NCI-H774 (cell line): Measurements from ENCODE around the gene SMIM24.

Experiments
- DNase-seq: peaks from one replicate; lab custom pipeline; 2025; lab: John Stamatoyannopoulos, UW

SMIM24 gene

GRCh38 chr19:3497757-3498520 lies 17.6 kb upstream of the SMIM24 start:
- no peak for DNase-seq

- DNase-seq, result no peak
These were observed 16.3 kb upstream of the SMIM24 start for GRCh38 chr19:3496392-3497273.

DNA sequence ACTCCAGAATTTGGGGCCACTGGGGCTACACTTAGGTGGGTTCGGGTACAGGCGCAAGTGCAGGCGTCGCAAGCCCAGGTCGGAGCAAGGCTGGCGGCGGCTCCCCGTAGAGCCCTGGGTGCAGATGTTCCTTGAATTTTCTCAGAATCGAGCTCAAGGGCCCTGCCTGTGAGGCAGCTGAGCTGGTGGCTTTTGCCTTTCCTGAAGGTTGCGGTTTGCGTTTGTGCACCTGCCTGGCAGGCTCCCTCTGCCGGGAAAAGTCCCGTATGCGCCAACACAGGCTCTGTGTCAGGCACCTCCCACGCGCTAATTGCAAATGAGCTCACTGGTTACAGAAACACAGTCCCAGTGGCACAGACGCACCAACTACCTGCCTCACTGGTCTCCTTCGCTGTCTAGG lies 14.2 kb upstream of the SMIM24 start:
- DNase-seq, result no peak

- DNase-seq, result no peak
These were observed 13.7 kb upstream of the SMIM24 start for GRCh38 chr19:3494051-3494450.

GRCh38 chr19:3493651-3494050 lies 13.3 kb upstream of the SMIM24 start:
- no peak for DNase-seq

DNA sequence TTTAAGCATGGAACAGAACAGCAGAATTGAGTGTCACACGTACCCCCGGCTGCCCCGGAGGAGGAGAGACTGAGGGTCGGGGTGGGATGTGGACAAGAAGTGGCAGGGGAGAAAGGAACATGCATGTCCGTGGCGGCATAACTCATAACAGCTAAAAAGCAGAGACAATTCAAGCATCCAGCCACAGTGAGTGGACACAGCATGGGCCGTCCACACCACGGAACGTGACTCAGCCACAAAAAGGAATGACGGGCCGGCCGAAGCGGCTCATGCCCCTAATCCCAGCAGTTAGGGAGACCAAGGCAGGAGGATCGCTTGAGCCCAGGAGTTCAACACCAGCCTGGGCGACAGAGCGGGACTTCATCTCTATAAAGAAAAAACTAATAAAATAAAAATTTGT lies 12.6 kb upstream of the SMIM24 start:
- no peak for DNase-seq

DNA sequence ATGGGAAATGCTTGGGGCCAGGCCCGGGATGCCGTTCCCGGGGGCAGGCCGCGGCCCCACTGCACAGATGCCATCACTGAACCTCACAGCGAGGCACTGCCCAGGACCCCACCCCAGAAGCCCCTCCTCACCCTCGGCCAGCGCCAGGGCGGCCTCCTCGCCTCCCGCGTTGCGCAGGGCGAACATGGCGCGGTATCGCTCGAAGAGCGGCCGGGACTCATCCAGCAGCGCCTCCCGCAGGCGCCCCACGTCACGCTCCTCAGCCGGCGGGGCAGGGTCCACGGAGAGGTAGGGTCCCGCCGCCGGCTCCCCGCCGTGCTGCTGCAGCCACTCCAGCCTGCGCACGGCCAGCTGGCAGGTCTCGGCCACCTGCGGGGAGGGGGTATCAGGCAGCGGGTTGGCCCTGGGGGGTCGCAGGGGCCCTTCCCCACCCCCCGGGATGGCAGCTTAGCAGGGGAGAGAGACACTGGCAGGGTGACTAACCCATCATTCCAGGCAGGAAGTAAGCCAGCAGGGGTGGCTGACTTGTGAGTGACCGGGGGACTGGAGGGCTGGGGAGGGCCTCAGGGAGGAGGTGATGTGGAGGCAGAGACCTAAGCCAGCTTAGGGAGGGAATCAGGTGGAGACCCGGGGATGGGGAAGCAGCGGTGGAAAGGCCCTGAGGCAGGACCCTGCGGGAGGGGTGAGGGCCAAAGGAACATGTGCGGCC lies 12.0 kb upstream of the SMIM24 start:
- DNase-seq, result no peak

DNA sequence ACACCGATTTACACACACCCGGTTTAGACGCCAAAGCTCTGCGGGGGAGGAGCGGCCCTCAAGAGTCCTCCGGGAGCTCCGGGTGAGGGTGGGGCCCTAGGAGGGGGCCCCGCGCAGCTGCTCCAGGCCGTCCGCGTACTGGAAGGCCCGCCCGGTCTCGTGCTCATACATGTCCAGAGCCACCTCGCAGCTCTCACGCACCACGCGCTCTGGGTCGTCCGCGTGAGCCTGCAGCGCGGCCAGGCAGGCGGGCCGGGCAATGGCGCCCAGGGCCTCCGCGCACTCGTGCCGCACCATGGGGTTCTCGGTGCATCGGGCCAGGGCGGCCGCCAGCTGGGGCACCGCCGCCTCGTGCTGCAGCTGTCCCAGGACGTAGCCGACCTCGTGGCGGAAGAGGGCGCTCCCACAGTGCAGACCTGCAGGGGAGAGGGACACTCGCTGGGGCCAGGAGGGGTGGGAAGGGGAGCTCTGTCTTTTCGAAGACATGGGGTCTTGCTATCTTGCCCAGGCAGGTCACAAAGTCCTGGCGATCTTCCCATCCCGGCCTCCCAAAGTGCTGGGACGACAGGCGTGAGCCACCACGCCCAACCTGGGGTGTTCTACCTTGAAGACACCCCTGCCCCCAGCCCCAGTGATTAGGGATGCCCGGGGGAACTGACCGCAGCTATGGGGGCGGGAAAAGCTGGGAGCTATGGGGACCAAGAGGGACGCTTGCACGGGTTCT lies 11.2 kb upstream of the SMIM24 start:
- DNase-seq, result no peak

DNA sequence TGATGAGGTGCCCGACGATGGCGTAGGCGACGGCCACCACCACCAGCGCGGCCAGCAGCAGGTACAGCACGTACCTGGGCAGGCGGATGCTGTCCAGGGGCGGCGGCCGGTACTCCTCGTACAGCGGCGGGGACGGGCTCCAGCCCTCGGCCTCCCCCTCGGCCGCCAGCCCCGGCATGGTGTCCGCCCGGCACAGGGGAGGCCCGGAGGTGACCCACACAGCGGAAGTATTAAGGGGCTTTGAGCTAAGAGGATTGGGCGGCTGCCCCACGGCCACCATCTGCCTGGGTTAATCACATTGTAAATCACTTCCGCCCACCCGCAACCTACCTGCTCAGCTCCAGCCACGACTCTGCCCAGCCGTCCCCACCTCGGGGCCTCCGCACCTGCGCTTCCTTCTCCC lies 2.9 kb upstream of the SMIM24 start, which contains the start of gene SMIM44:
TSS of gene SMIM44 (minus strand) at position 216 of the 403 bp plus-strand sequence. CDS start at position 178, 38 bp downstream.
- DNase-seq, result no peak

- peak; percentile 40 for DNase-seq
These were observed 2.3 kb upstream of the SMIM24 start for GRCh38 chr19:3482507-3483225.

DNA sequence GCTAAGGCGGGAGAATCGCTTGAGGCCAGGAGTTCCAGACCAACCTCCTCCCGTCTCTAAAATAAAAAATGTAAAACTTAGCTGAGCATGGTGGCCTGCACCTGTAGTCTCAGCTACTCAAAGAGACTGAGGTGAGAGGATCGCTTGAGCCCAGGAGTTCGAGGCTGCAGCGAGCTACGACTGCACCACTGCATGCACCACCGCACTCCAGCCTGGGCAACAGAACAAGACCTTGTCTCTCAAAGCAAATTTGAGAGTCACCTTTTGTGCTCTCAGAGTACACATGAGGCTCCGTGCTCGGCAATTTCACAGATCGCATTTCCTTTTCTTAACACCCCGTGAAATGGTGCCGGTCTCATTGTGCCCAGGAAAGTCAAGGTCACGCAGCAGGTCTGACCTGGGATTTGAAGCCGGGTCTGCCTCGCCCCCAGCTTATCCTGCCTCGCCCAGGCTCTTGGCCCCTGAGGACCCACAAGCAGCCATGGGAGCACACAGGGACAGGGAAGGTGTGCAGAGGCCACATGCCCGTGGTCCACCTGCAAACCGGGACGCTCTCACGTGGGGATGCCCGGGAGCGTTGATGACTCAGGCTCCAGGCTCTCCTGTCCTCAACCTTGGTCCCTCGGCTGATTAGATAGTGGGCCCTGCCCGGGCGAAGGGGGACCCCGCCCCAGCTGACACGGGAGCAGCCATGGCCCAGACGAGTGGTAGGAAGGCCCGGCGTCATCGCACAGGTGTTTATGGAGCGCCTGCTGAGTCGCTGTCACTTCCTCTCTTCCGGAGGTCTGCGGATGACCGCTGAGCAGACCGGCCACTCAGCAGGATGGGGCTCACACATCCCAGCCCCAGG lies 1.1 kb upstream of the SMIM24 start:
- no peak for DNase-seq

DNA sequence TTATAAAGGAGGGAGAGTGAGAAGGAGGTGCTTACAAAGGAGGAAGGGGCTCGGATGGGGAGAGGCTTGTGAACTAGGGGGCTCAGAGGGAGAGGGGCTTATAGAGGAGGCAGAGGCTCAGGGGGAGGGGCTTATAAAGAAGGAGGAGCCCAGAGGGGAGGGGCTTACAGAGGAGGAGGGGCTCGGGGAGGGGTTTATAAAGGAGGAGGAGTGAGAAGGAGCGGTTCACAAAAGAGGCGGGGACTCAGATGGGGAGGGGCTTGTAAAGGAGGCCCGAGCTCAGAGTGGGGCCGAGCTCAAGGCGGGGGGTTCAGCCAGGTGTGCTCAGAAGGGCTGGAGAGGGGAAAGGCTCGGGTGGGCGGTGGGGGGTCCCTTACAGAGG lies 500 bp downstream of the SMIM24 start:
- no peak for DNase-seq

- no peak for DNase-seq
These were observed 1.0 kb downstream of the SMIM24 start for GRCh38 chr19:3479177-3479833.

DNA sequence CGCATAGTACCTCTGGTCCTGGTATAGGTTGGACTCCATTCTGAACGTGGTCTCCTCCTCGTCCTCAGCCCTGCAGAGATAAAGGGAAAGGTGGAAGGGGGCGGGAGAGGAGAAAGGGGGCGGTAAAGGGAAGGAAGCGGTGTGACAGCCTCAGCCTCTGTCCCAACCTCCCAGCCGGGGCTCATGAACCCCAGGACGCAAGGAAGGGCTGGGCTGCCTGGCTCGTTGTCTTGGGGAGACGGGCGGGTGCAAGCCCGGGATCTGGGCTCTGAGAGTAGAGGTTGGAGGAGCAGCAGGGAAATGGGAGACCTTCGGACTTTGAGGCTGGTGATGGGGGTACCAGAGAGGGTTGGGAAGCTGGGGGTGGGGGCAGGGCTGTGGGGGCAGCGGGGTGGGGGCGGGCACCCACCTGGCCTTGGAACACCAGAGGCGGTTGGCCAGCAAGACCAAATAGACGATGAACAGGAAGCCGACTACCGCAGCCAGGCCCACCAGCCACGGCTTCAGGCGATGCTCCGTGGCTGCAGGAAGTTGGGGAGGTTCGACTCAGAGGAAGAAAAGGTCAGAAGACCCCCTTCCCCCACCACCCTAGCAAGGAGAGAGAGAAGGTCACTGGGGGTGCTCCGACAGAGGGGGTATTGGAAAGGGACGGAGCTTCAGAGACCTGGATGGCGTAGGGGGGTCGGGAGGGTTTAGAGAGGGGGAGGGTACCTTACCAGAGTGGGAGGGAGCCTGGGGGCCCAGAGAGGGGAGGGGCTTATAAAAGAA lies 1.7 kb downstream of the SMIM24 start:
- DNase-seq, result no peak

DNA sequence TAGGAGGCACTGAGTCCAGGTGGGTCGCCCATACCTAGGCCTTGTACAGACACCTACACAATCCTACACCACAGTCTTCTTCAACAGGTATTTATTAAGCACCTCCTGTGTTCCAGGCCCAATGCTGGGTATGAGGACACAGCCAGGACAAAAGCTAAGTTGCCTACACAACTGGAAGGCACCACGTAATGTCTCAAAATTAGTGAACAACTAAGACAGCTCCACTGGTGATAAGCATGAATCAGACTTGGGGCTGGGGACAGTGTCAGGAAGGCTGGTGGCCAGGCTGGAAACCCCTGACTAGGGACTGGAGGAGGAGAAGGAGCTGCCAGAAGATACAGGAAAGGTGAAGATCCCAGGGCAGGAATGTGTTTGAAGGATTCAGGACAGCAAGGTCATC lies 2.4 kb downstream of the SMIM24 start:
- DNase-seq, result no peak

DNA sequence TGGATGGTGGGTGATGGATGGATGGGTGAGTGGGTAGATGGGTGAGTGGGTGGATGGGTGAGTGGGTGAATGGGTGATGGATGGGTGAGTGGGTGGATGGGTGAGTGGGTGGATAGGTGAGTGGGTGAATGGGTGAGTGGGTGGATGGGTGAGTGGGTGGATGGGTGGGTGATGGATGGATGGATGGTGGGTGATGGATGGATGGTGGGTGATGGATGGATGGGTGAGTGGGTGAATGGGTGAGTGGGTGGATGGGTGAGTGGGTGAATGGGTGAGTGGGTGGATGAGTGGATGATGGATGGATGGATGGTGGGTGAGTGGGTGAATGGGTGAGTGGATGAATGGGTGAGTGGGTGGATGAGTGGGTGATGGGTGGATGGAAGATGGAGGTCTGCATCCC lies 2.8 kb downstream of the SMIM24 start:
- no peak for DNase-seq

DNA sequence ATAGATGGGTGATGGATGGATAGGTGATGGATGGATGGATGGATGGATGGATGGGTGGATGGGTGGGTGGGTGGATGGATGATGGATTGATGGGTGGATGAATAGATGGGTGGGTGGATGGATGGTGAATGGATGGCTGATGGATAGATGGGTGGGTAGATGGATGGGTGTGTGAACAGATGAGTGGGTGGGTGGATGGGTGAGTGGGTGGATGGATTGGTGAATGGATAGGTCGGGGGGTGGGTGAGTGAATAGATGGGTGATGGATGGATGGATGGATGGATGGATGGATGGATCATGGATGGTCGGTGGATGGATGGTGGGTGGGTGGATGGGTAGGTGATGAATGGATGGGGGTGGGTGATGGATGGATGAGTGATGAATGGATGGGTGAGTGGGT lies 3.5 kb downstream of the SMIM24 start:
- no peak for DNase-seq

GRCh38 chr19:3475449-3475848 lies 4.9 kb downstream of the SMIM24 start:
- no peak for DNase-seq

DNA sequence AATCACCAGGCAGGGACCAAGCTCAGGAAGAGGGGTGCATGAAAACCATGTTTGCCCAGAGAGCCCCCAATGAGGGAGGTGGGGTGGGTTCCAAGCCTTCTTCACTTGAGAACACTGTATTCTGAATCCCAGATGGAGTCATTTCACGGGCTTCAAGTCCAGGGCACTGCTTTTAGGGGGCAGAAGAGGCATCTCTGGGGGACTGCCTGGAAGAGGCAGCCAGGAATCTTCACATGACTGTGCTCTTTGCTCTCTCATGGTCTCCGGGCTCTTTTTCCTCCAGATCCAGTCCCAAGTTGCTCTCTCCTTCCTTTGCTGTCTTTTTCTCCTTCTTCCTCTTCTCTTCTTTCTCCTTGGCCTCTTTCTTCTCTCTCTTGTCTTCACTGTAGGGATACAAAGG lies 5.7 kb downstream of the SMIM24 start:
- DNase-seq, result no peak
